Measurements from ENCODE around the gene SLIT3. TPM values are rescaled to one million over a fixed set of nuclear protein-coding genes. Genes with fewer than 3 reads are reported as not detected.

SLIT3 gene
- total RNA-seq, 1 experiment from 2014 or later = 2.0 TPM

GRCh38 chr5:169062690-169063089, 238.2 kb downstream of the SLIT3 start:
- Histone ChIP-seq H3K4me3 (no peak overlapping the region), H3K36me3 (no peaks in the 10 kb centered on the region), H3K27me3 (peaks cover 16% of the 10 kb centered on the region; the same call in 1 of the 2 replicates), H3K9me3 (replicated peaks) (no peaks in the 10 kb centered on the region), H3K27ac (no peak overlapping the region), H3K4me1 (no peaks in the 10 kb centered on the region)
- no peak for DNase-seq

- Histone ChIP-seq H3K4me1 (no peaks in the 10 kb centered on the region), H3K4me3 (no peak overlapping the region)
- no peak for DNase-seq
These were observed 246.4 kb downstream of the SLIT3 start for GRCh38 chr5:169054506-169054905.

GRCh38 chr5:169052207-169052606, 248.7 kb downstream of the SLIT3 start:
- Histone ChIP-seq H3K27ac (no peak overlapping the region), H3K4me1 (no peaks in the 10 kb centered on the region), H3K9me3 (replicated peaks) (no peaks in the 10 kb centered on the region), H3K4me3 (no peak overlapping the region), H3K36me3 (no peaks in the 10 kb centered on the region), H3K27me3 (peaks cover 28% of the 10 kb centered on the region; the same call in 1 of the 2 replicates)
- no peak for DNase-seq

More at GRCh38 chr5:169054506-169054905, 246.4 kb downstream of the SLIT3 start:
- H3K27ac ChIP-seq = no peak overlapping the region
- H3K9me3 ChIP-seq (replicated peaks) = no peaks in the 10 kb centered on the region
- H3K36me3 ChIP-seq = no peaks in the 10 kb centered on the region
- peaks cover 22% of the 10 kb centered on the region; the same call in 1 of the 2 replicates for H3K27me3 ChIP-seq

GRCh38 chr5:169051351-169051750, 249.6 kb downstream of the SLIT3 start:
- Histone ChIP-seq H3K27ac (no peak overlapping the region), H3K9me3 (replicated peaks) (no peaks in the 10 kb centered on the region), H3K27me3 (peaks cover 29% of the 10 kb centered on the region; the same call in 1 of the 2 replicates), H3K4me1 (no peaks in the 10 kb centered on the region), H3K4me3 (no peak overlapping the region), H3K36me3 (no peaks in the 10 kb centered on the region)
- DNase-seq = no peak

GRCh38 chr5:169050636-169051035, 250.3 kb downstream of the SLIT3 start:
- Histone ChIP-seq H3K27ac (no peak overlapping the region), H3K4me3 (no peak overlapping the region)
- DNase-seq = no peak

GRCh38 chr5:169050146-169050571, 250.8 kb downstream of the SLIT3 start:
- no peak for DNase-seq
- H3K27ac ChIP-seq = no peak overlapping the region
- H3K4me3 ChIP-seq = no peak overlapping the region
- peaks cover 25% of the 10 kb centered on the region; the same call in 1 of the 2 replicates for H3K27me3 ChIP-seq
- H3K36me3 ChIP-seq = no peaks in the 10 kb centered on the region
- no peaks in the 10 kb centered on the region for H3K4me1 ChIP-seq
- H3K9me3 ChIP-seq (replicated peaks) = no peaks in the 10 kb centered on the region

More at GRCh38 chr5:169050636-169051035, 250.3 kb downstream of the SLIT3 start:
- peaks cover 26% of the 10 kb centered on the region; the same call in 1 of the 2 replicates for H3K27me3 ChIP-seq
- no peaks in the 10 kb centered on the region for H3K4me1 ChIP-seq
- no peaks in the 10 kb centered on the region for H3K36me3 ChIP-seq
- no peaks in the 10 kb centered on the region for H3K9me3 ChIP-seq (replicated peaks)

- H3K27me3 ChIP-seq = peaks cover 20% of the 10 kb centered on the region; the same call in 1 of the 2 replicates
- H3K36me3 ChIP-seq = no peaks in the 10 kb centered on the region
- no peaks in the 10 kb centered on the region for H3K4me1 ChIP-seq
- no peaks in the 10 kb centered on the region for H3K9me3 ChIP-seq (replicated peaks)
- H3K27ac ChIP-seq = no peak overlapping the region
- no peak overlapping the region for H3K4me3 ChIP-seq
- no peak for DNase-seq
These were observed 251.2 kb downstream of the SLIT3 start for GRCh38 chr5:169049712-169050111.

- Histone ChIP-seq H3K9me3 (replicated peaks) (no peaks in the 10 kb centered on the region), H3K27ac (no peak overlapping the region), H3K4me3 (no peak overlapping the region), H3K36me3 (no peaks in the 10 kb centered on the region), H3K27me3 (peaks cover 19% of the 10 kb centered on the region; the same call in 1 of the 2 replicates), H3K4me1 (no peaks in the 10 kb centered on the region)
- no peak for DNase-seq
These were observed 252.5 kb downstream of the SLIT3 start for GRCh38 chr5:169048181-169049125.

- H3K9me3 ChIP-seq (replicated peaks) = no peaks in the 10 kb centered on the region
- no peaks in the 10 kb centered on the region for H3K36me3 ChIP-seq
- H3K27ac ChIP-seq = no peak overlapping the region
- no peaks in the 10 kb centered on the region for H3K4me1 ChIP-seq
- peaks cover 18% of the 10 kb centered on the region; the same call in 1 of the 2 replicates for H3K27me3 ChIP-seq
- no peak overlapping the region for H3K4me3 ChIP-seq
- DNase-seq = no peak
These were observed 256.0 kb downstream of the SLIT3 start for GRCh38 chr5:169044962-169045361.

- Histone ChIP-seq H3K4me1 (no peaks in the 10 kb centered on the region), H3K4me3 (no peak overlapping the region), H3K27ac (no peak overlapping the region), H3K9me3 (replicated peaks) (no peaks in the 10 kb centered on the region), H3K36me3 (no peaks in the 10 kb centered on the region), H3K27me3 (peaks cover 10% of the 10 kb centered on the region; the same call in 1 of the 2 replicates)
- DNase-seq = no peak
These were observed 259.8 kb downstream of the SLIT3 start for GRCh38 chr5:169041180-169041579.

GRCh38 chr5:169039592-169039991, 261.3 kb downstream of the SLIT3 start:
- Histone ChIP-seq H3K4me1 (no peaks in the 10 kb centered on the region), H3K4me3 (no peak overlapping the region), H3K9me3 (replicated peaks) (no peaks in the 10 kb centered on the region), H3K27me3 (peaks cover 10% of the 10 kb centered on the region; the same call in 1 of the 2 replicates), H3K27ac (no peak overlapping the region), H3K36me3 (no peaks in the 10 kb centered on the region)
- DNase-seq = no peak

- H3K4me3 ChIP-seq = no peak overlapping the region
- DNase-seq = no peak
- H3K9me3 ChIP-seq (replicated peaks) = no peaks in the 10 kb centered on the region
- H3K36me3 ChIP-seq = no peaks in the 10 kb centered on the region
- no peaks in the 10 kb centered on the region for H3K4me1 ChIP-seq
- peaks cover 10% of the 10 kb centered on the region; the same call in 1 of the 2 replicates for H3K27me3 ChIP-seq
- no peak overlapping the region for H3K27ac ChIP-seq
These were observed 263.5 kb downstream of the SLIT3 start for GRCh38 chr5:169037466-169037865.

- Histone ChIP-seq H3K27me3 (peaks cover 6% of the 10 kb centered on the region; the same call in 1 of the 2 replicates), H3K36me3 (no peaks in the 10 kb centered on the region), H3K4me1 (no peaks in the 10 kb centered on the region), H3K27ac (no peak overlapping the region), H3K4me3 (no peak overlapping the region), H3K9me3 (replicated peaks) (no peaks in the 10 kb centered on the region)
- no peak for DNase-seq
These were observed 264.7 kb downstream of the SLIT3 start for GRCh38 chr5:169036079-169036805.

- Histone ChIP-seq H3K27me3 (no peaks in the 10 kb centered on the region), H3K9me3 (replicated peaks) (no peaks in the 10 kb centered on the region), H3K4me3 (no peak overlapping the region), H3K27ac (no peak overlapping the region), H3K4me1 (no peaks in the 10 kb centered on the region), H3K36me3 (no peaks in the 10 kb centered on the region)
- no peak for DNase-seq
These were observed 271.2 kb downstream of the SLIT3 start for GRCh38 chr5:169029661-169030274.
